ENCODE results near the gene CDH13.

GRCh38 chr16:82773018-82773417 lies 146.2 kb downstream of the CDH13 start:
- TF ChIP-seq CTCF (IDR thresholded peaks at IDR 0.05): no peak
- TF ChIP-seq POLR2A (IDR thresholded peaks at IDR 0.05): no peak

Data from Peyer's patch (tissue), 4 donors.